H9 (cell line): ENCODE measurements around the gene CEP83. TPM values are rescaled to one million over a fixed set of nuclear protein-coding genes. Genes with fewer than 3 reads are reported as not detected.

Experiments used
- DNase-seq: peaks from one replicate; pipeline ENCODE4 v3.0.0-alpha.2; 2017
- H2AFZ ChIP-seq: one replicate; pipeline ENCODE4 v1.6.1; 2013; ENCODE audit warnings: mild to moderate bottlenecking, low read length, control low read depth, moderate library complexity
- H2AK5ac ChIP-seq: 2 replicates; pipeline ENCODE4 v1.6.1; 2013; ENCODE audit warnings: low read length, control low read depth, mixed read lengths; ENCODE audit not compliant: insufficient read length
- H2BK120ac ChIP-seq: one replicate; pipeline ENCODE4 v1.6.1; 2013; ENCODE audit warnings: low read depth, mild to moderate bottlenecking, low read length, control low read depth, inconsistent platforms; ENCODE audit not compliant: poor library complexity, severe bottlenecking
- H2BK12ac ChIP-seq: 2 replicates; pipeline ENCODE4 v1.6.1; 2013; ENCODE audit warnings: low read length, control low read depth, mixed read lengths, low read depth; ENCODE audit not compliant: insufficient read length
- H2BK15ac ChIP-seq: 2 replicates; pipeline ENCODE4 v1.6.1; 2013; ENCODE audit warnings: low read depth, low read length, control low read depth
- H2BK20ac ChIP-seq: one replicate; pipeline ENCODE4 v1.6.1; 2013; ENCODE audit warnings: low read depth, mild to moderate bottlenecking, low read length, control low read depth, inconsistent platforms; ENCODE audit not compliant: poor library complexity, severe bottlenecking
- H2BK5ac ChIP-seq: 2 replicates; pipeline ENCODE4 v1.6.1; 2013; ENCODE audit warnings: low read length, control low read depth, mixed read lengths; ENCODE audit not compliant: insufficient read length
- H3K14ac ChIP-seq: 2 replicates; pipeline ENCODE4 v1.6.1; 2013; ENCODE audit warnings: low read length, control low read depth; ENCODE audit not compliant: insufficient read depth
- H3K18ac ChIP-seq: 2 replicates; pipeline ENCODE4 v1.6.1; 2013; ENCODE audit warnings: low read depth, mild to moderate bottlenecking, mixed read lengths, low read length, control low read depth; ENCODE audit not compliant: insufficient read length
- H3K23ac ChIP-seq: 2 replicates; pipeline ENCODE4 v1.6.1; 2013; ENCODE audit warnings: low read length, control low read depth, mixed read lengths, low read depth; ENCODE audit not compliant: insufficient read length
- H3K23me2 ChIP-seq: 2 replicates; pipeline ENCODE4 v1.6.1; 2013; ENCODE audit warnings: low read depth, mild to moderate bottlenecking, mixed read lengths, low read length, control low read depth; ENCODE audit not compliant: insufficient read length, poor library complexity, severe bottlenecking
- H3K27ac ChIP-seq: 2 replicates; pipeline ENCODE4 v1.5.1; 2013; ENCODE audit warnings: low read length, control low read depth, mixed read lengths, low read depth; ENCODE audit not compliant: insufficient read length
- H3K27me3 ChIP-seq: 2 replicates; pipeline ENCODE4 v1.6.1; 2013; ENCODE audit warnings: low read length, control low read depth, inconsistent platforms; ENCODE audit not compliant: insufficient read depth
- H3K4ac ChIP-seq: 2 replicates; pipeline ENCODE4 v1.6.1; 2013; ENCODE audit warnings: low read depth, mild to moderate bottlenecking, control low read depth, inconsistent platforms, low read length, moderate library complexity
- H3K4me1 ChIP-seq: 2 replicates; pipeline ENCODE4 v1.6.1; 2013; ENCODE audit warnings: low read length, control low read depth, inconsistent platforms; ENCODE audit not compliant: insufficient read depth
- H3K4me2 ChIP-seq: 2 replicates; pipeline ENCODE4 v1.6.1; 2013; ENCODE audit warnings: low read length, control low read depth, mixed read lengths; ENCODE audit not compliant: insufficient read length, insufficient read depth
- H3K56ac ChIP-seq: 2 replicates; pipeline ENCODE4 v1.6.1; 2013; ENCODE audit warnings: low read depth, mild to moderate bottlenecking, mixed read lengths, low read length, control low read depth; ENCODE audit not compliant: insufficient read length
- H3K79me1 ChIP-seq: 2 replicates; pipeline ENCODE4 v1.6.1; 2013; ENCODE audit warnings: low read depth, mild to moderate bottlenecking, moderate library complexity, low read length, control low read depth, inconsistent platforms; ENCODE audit not compliant: insufficient read depth, poor library complexity, severe bottlenecking
- H3K79me2 ChIP-seq: 2 replicates; pipeline ENCODE4 v1.6.1; 2013; ENCODE audit warnings: low read length, control low read depth, inconsistent platforms; ENCODE audit not compliant: insufficient read depth
- H3K9ac ChIP-seq: 2 replicates; pipeline ENCODE4 v1.6.1; 2013; ENCODE audit warnings: low read length, control low read depth, mixed read lengths; ENCODE audit not compliant: insufficient read length; ENCODE audit errors: extremely low read depth
- H3K9me3 ChIP-seq: one replicate; pipeline ENCODE4 v1.6.1; 2013; ENCODE audit warnings: low read depth, low read length, inconsistent platforms; ENCODE audit not compliant: control insufficient read depth
- H3T11ph ChIP-seq: one replicate; pipeline ENCODE4 v1.6.1; 2013; ENCODE audit warnings: mild to moderate bottlenecking, low read length, control low read depth, inconsistent platforms
- H4K20me1 ChIP-seq: one replicate; pipeline ENCODE4 v1.6.1; 2013; ENCODE audit not compliant: control insufficient read depth, insufficient read length, insufficient read depth
- H4K5ac ChIP-seq: 2 replicates; pipeline ENCODE4 v1.6.1; 2013; ENCODE audit warnings: low read depth, mild to moderate bottlenecking, mixed read lengths, low read length, control low read depth; ENCODE audit not compliant: insufficient read length
- H4K8ac ChIP-seq: replicated peaks from 2 replicates; pipeline ENCODE4 v1.6.1; 2013; ENCODE audit warnings: low read length, control low read depth, mixed read lengths, low read depth; ENCODE audit not compliant: insufficient read length
- H4K91ac ChIP-seq: 2 replicates; pipeline ENCODE4 v1.6.1; 2013; ENCODE audit warnings: low read depth, mild to moderate bottlenecking, moderate library complexity, mixed read lengths, low read length, control low read depth; ENCODE audit not compliant: insufficient read length
- H3K27ac Mint-ChIP-seq, 3 experiments: 2 replicates in 2 of 3; 3 replicates in 1 of 3; pipeline ENCODE4 v1.8.0; 2020 to 2021; ENCODE audit warnings: mixed read lengths in 3 of 3, mild to moderate bottlenecking in 1 of 3, moderate library complexity in 1 of 3
- H3K27me3 Mint-ChIP-seq: 2 replicates; pipeline ENCODE4 v1.8.0; 2021; ENCODE audit warnings: low read depth, mild to moderate bottlenecking, moderate library complexity, mixed read lengths
- H3K36me3 Mint-ChIP-seq, 3 experiments: 2 replicates in 2 of 3; 3 replicates in 1 of 3; pipeline ENCODE4 v1.8.0; 2020 to 2021; ENCODE audit warnings: low read depth in 3 of 3, mixed read lengths in 3 of 3; ENCODE audit not compliant: insufficient read depth in 1 of 3
- H3K4me1 Mint-ChIP-seq, 2 experiments: 2 replicates each; pipeline ENCODE4 v1.8.0; 2020; ENCODE audit warnings: mixed read lengths in 2 of 2
- H3K4me3 Mint-ChIP-seq, 2 experiments: 2 replicates in 1 of 2; 3 replicates in 1 of 2; pipeline ENCODE4 v1.8.0; 2020 to 2021; ENCODE audit warnings: mild to moderate bottlenecking in 2 of 2, mixed read lengths in 2 of 2, moderate library complexity in 1 of 2
- H3K9me3 Mint-ChIP-seq, 2 experiments: 2 replicates in 1 of 2; 3 replicates in 1 of 2; pipeline ENCODE4 v1.8.0; 2020; ENCODE audit warnings: mild to moderate bottlenecking in 2 of 2, mixed read lengths in 2 of 2, moderate library complexity in 1 of 2
- WGBS: extraction: QIAGEN DNeasy Blood & Tissue Kit; methylation state at CpG from one replicate; pipeline ENCODE4 v1.1.7; 2013; ENCODE audit warnings: missing lambda C conversion rate, low lambda C conversion rate, mixed read lengths; ENCODE audit not compliant: insufficient read length; ENCODE audit errors: extremely low coverage; 5-methylcytosine and 5-hydroxymethylcytosine counted together
- total RNA-seq: library from RNA; stranded (reverse); gene quantifications from 2 replicates; pipeline ENCODE4 v1.2.1, GENCODE V29; 2021
- TF ChIP-seq, protein P1 (sequence below): fragments of 200-600 bp; sonication (generic); conservative IDR thresholded peaks from 3 replicates; pipeline ENCODE4 v1.8.0; 2021; ENCODE audit warnings: antibody characterized with exemption, mild to moderate bottlenecking

CEP83 gene
- total RNA-seq, 1 experiment from 2014 or later = 26.5 TPM

GRCh38 chr12:94304566-94305061 lies 155.1 kb downstream of the CEP83 start:
- no peaks in the 10 kb centered on the region for H3K9me3 ChIP-seq
- H2AK5ac ChIP-seq = no peak overlapping the region
- peaks cover 36 to 45% of the 10 kb centered on the region in 2 experiments for H3K4me1 Mint-ChIP-seq
- H4K91ac ChIP-seq = no peak overlapping the region
- H3K36me3 Mint-ChIP-seq = peaks cover 12 to 40% (median 31%) of the 10 kb centered on the region in 3 experiments; a peak in 6 of 7 replicates
- H3K9ac ChIP-seq = no peak overlapping the region
- peak overlapping the region; percentile 80 for H3K27ac ChIP-seq
- no peaks in the 10 kb centered on the region for H3K9me3 Mint-ChIP-seq
- H3K23me2 ChIP-seq = no peaks in the 10 kb centered on the region
- no peak overlapping the region for H4K8ac ChIP-seq
- no peak overlapping the region for H3K56ac ChIP-seq
- H4K5ac ChIP-seq = no peak overlapping the region
- H3K4me2 ChIP-seq = no peak overlapping the region
- peak overlapping the region; percentile 1 to 98 (median 89) for H3K27ac Mint-ChIP-seq
- H3K79me1 ChIP-seq = no peaks in the 10 kb centered on the region
- H3K23ac ChIP-seq = no peak overlapping the region
- TF ChIP-seq, protein P1, sequence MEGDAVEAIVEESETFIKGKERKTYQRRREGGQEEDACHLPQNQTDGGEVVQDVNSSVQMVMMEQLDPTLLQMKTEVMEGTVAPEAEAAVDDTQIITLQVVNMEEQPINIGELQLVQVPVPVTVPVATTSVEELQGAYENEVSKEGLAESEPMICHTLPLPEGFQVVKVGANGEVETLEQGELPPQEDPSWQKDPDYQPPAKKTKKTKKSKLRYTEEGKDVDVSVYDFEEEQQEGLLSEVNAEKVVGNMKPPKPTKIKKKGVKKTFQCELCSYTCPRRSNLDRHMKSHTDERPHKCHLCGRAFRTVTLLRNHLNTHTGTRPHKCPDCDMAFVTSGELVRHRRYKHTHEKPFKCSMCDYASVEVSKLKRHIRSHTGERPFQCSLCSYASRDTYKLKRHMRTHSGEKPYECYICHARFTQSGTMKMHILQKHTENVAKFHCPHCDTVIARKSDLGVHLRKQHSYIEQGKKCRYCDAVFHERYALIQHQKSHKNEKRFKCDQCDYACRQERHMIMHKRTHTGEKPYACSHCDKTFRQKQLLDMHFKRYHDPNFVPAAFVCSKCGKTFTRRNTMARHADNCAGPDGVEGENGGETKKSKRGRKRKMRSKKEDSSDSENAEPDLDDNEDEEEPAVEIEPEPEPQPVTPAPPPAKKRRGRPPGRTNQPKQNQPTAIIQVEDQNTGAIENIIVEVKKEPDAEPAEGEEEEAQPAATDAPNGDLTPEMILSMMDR = no peak
- H4K20me1 ChIP-seq = no peaks in the 10 kb centered on the region
- H2BK15ac ChIP-seq = no peak overlapping the region
- no peak overlapping the region for H3T11ph ChIP-seq
- peak overlapping the region in 1 of 2 experiments; percentile 15; a peak in 1 of 5 replicates for H3K4me3 Mint-ChIP-seq
- H2BK5ac ChIP-seq = no peak overlapping the region
- H2BK12ac ChIP-seq = no peak overlapping the region
- no peak overlapping the region for H3K18ac ChIP-seq
- no CpG with 5 or more reads among the region's 3 CpGs for WGBS
- no peaks in the 10 kb centered on the region for H3K79me2 ChIP-seq
- no peak overlapping the region for H3K4ac ChIP-seq
- H3K14ac ChIP-seq = no peak overlapping the region
- no peak overlapping the region for H2BK20ac ChIP-seq
- H3K27me3 ChIP-seq = no peaks in the 10 kb centered on the region
- H3K27me3 Mint-ChIP-seq = no peaks in the 10 kb centered on the region
- H3K4me1 ChIP-seq = peaks cover 11% of the 10 kb centered on the region; the same call in 1 of the 2 replicates
- no peak overlapping the region for H2BK120ac ChIP-seq
- DNase-seq = peak; percentile 84
- no peak overlapping the region for H2AFZ ChIP-seq
